A172 (cell line): ENCODE measurements around the gene IFI27L2. TPM values are rescaled to one million over a fixed set of nuclear protein-coding genes. Genes with fewer than 3 reads are reported as not detected.

Experiments used
- DNase-seq: peaks from one replicate; pipeline ENCODE4 v3.0.0-alpha.2; 2015; ENCODE audit warnings: low spot score
- total RNA-seq: library from RNA; depleted of rRNA; stranded (reverse); fragments of >200 nt; shearing (Covaris generic); gene quantifications from 2 replicates; pipeline ENCODE4 v1.2.3, GENCODE V29; 2014

IFI27L2 gene
- total RNA-seq, 1 experiment from 2014 or later: 89.0 TPM

DNA sequence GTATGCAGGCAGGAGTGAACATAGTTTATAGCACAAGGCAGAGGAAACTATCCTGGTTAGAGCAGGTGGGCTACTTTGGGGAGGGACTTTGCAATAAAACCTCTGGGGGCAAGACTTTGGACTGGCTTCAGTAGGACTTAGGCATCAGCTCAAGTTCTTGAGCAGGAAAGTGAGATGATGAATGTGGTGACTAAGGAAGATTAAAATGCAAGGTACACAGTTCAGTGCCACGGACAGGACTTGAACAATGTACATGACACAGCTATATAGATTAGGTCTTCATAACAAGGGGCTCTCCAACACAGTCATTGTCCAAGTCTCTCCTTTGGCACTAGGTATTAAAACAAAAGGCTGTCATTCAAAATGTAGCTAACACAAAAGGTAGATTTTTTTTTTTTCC lies 23.3 kb upstream of the IFI27L2 start:
- DNase-seq: no peak

- no peak for DNase-seq
Observed at GRCh38 chr14:94145902-94146527, 16.6 kb upstream of the IFI27L2 start.

GRCh38 chr14:94144765-94145164 lies 15.4 kb upstream of the IFI27L2 start:
- no peak for DNase-seq

DNA sequence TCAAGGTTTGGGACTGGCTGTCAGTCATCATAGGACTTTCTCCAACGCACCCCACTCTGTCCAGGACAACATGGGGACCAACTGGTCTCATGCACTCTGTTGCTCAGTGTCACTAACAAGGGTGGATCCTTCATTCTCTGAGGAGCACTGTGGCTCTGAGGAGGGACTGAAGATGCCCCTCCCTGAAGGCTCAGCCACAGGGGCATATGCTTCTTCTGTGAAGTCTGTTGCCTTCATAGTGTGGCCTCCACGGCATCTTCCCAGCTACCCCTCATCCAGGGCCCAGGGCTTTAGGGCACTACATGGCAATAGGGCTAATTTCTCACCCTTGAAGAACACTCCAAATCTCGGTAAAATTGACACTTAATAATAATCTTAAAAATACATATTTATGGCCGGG lies 14.3 kb upstream of the IFI27L2 start:
- no peak for DNase-seq

- DNase-seq: no peak
Observed at GRCh38 chr14:94143239-94143638, 13.8 kb upstream of the IFI27L2 start.

GRCh38 chr14:94142836-94143235 lies 13.4 kb upstream of the IFI27L2 start:
- DNase-seq: no peak

DNA sequence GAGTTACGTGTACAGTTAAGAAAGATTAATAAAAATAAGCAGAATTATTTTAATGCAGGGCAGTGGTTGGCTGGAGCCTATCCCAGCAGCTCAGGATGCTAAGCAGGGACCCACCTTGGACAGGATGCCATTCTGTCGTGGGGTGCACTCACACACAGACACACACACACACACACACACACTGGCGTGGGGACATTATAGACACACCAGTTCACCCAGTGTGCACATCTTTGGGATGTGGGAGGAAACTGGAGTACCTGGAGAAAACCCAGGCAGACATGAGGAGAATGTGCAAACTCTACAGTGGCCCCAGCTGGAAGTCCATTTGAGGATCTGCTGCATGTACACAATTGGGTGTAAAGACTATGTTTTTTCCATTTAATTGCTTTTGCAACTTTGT lies 12.8 kb upstream of the IFI27L2 start:
- DNase-seq: no peak

DNA sequence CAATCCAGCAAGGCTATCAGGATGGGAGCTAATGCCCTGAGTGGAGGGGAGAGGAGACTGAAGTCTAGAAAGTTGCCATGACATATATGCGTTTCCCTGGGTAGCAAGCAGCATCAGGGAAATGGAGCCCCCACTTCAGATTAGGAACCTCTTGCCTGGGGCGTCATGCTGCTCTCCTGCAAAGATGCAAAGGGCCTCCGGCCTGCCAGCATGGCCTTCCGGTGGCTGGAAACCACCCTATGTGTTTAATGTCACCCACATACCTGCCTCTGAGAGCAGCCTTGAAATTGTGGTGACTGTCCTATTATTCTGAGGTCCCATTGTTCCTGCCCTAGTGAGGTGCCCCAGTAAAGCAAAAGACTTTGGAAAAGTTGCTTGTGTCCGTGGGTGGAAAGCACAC lies 10.0 kb upstream of the IFI27L2 start:
- DNase-seq: no peak

DNA sequence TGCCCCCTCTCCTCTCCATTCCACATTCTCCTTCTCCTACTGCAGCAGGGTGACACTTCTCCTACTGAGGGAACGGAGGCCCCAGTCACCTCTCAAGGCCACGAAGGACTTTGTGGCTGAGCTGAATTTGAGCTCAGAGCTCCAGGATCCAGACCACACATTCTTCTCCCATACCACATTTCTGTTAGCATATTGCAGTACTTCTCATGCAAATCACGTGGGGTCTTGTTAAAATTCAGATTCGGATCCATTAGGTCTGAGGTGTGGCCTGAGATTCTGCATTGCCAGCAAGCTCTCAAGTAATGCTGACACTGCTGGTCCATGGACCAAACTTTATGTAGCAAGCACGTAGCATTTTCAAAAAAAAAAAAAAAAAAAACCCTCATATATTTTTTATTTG lies 9.6 kb upstream of the IFI27L2 start:
- DNase-seq: no peak

DNA sequence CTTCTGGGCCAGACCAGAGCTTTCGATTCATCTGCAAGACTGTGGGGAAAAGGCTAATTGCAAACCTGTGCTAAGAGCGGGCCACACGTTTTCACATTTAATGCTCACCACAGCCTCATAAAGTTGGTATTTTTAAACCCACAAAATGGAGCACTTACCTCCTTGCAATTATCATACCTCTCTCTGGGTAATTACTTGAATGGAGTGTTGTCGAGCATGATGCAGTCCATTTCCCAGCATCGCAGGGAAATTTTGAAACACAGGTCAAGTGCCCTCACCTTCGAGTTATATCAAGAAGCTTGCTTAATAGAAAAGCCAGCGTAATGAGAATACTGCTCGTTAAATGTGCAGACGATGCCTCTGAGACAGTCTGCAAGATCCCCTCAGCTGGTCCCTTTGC lies 8.8 kb upstream of the IFI27L2 start:
- DNase-seq: no peak

GRCh38 chr14:94136575-94137331 lies 7.3 kb upstream of the IFI27L2 start:
- peak; percentile 74 for DNase-seq

GRCh38 chr14:94135476-94135875 lies 6.1 kb upstream of the IFI27L2 start:
- no peak for DNase-seq

- DNase-seq: peak; percentile 67
Observed at GRCh38 chr14:94132285-94132887, 3.0 kb upstream of the IFI27L2 start.

- DNase-seq: peak; percentile 45
Observed at GRCh38 chr14:94129758-94130414, 482 bp upstream of the IFI27L2 start.

- DNase-seq: no peak
Observed at GRCh38 chr14:94128216-94128839, 1.1 kb downstream of the IFI27L2 start.

- DNase-seq: no peak
Observed at GRCh38 chr14:94127330-94127729, 2.1 kb downstream of the IFI27L2 start.

GRCh38 chr14:94126800-94127199 lies 2.6 kb downstream of the IFI27L2 start:
- DNase-seq: no peak

DNA sequence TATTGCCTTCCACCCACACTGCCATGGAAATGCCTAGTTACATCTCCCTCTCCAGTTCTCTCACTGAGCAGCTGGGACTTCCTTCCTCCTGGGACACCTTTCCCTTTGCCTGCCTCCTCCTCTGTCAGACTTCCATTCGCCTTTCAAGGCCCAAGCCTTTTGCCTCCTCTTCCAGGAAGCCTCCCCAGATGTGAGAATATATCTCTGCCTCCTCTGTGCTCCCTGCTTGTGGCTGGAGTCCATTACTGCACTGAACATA lies 3.1 kb downstream of the IFI27L2 start:
- no peak for DNase-seq

GRCh38 chr14:94125659-94126418 lies 3.6 kb downstream of the IFI27L2 start:
- no peak for DNase-seq

DNA sequence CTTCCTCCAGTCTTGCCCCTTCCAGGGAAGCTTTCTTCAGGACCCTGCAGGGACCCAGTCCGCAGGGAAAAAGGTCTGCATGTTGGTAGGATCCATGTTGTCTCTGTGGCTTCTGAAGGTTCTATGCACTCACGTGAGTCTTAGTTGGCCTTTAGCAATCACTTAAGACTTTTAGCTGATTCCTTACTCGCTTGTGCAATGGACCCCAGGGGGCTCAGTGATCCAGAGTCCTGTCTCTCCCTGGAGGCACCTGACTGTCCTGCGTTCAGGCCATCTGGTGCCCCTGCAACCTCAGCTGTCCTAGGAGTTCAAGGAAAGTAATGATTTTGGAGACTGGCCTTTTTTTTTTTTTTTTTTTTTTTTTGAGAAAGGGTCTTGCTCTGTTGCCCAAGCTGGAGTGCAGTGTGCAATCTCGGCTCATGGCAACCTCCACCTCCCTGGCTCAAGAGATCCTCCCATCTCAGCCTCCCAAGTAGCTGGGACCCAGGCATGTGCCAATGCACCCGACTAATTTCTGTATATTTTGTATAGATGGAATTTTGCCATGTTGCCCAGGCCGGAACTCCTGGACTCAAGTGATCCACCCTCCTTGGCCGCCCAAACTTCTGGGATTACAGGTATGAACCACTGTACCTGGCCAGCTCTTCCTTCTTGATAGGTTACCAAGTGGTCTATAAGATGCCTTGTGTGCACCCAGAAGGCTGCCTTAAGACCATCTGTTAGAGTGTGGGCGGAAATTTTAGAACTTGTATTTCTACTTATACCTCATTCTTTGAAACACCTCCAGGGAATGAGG lies 4.6 kb downstream of the IFI27L2 start:
- DNase-seq: no peak

DNA sequence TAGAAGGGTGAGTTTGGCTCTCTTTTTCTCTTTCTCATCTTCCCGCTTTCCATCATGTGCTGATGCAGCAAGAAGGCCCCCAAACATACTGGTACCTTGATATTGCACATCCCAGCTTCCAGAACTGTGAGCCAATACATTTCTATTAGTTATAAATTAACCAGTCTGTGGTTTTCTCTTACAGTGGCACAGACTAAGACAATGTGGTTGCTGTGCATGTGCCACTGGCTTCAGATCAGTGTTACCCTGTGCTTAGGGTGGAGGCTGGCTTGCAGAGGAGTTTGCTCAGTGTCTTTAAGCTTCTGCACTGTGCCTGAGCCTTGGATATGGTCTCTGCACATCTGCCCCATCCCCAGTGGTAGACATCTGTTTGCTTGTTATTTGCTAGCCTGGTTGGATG lies 5.5 kb downstream of the IFI27L2 start:
- no peak for DNase-seq
